Body of pancreas (tissue), 4 donors: Measurements from ENCODE around the gene HCAR1. TPM values are rescaled to one million over a fixed set of nuclear protein-coding genes. Genes with fewer than 3 reads are reported as not detected.

Source experiments
- ATAC-seq: fragments of 150-250 bp; one replicate; pipeline ENCODE4 v1.9.1; 2016
- DNase-seq, 4 donors: peaks; one replicate each; pipeline ENCODE4 v3.0.0-alpha.2; 2019
- H3K27ac ChIP-seq, 4 donors: fragments of 200-600 bp; sonication (generic); 1 replicate in 3 of 4; 2 replicates in 1 of 4; pipeline versions ENCODE4 v1.5.1 to v1.6.1; 2016 to 2019; ENCODE audit warnings: mild to moderate bottlenecking in 1 of 4, mixed read lengths in 1 of 4, moderate library complexity in 1 of 4
- H3K27me3 ChIP-seq, 2 donors: fragments of 200-600 bp; sonication (generic); one replicate each; pipeline ENCODE4 v1.6.0; 2016; ENCODE audit warnings: mild to moderate bottlenecking in 1 of 2
- H3K36me3 ChIP-seq, 2 donors: fragments of 200-600 bp; sonication (generic); replicated peaks in 1 of 2; 2 replicates each; pipeline ENCODE4 v1.5.1; 2016; ENCODE audit warnings: low read depth in 2 of 2; ENCODE audit not compliant: insufficient read depth in 1 of 2
- H3K4me1 ChIP-seq: fragments of 200-600 bp; sonication (generic); one replicate; pipeline ENCODE4 v1.6.0; 2016
- H3K4me3 ChIP-seq, 2 donors: fragments of 200-600 bp; sonication (generic); 1 replicate in 1 of 2; 2 replicates in 1 of 2; pipeline ENCODE4 v1.5.1; 2016 to 2019
- H3K9me3 ChIP-seq, 3 donors: fragments of 200-600 bp; sonication (generic); 1 replicate in 2 of 3; 2 replicates in 1 of 3; pipeline ENCODE4 v1.5.1; 2016
- POLR2A ChIP-seq, 3 donors: fragments of 450-650 bp; IDR thresholded peaks; one replicate each; pipeline ENCODE4 v1.6.1; 2016; ENCODE audit warnings: antibody characterized with exemption in 3 of 3, mild to moderate bottlenecking in 2 of 3
- WGBS, 2 donors: methylation state at CpG; one replicate each; pipeline ENCODE4 v1.1.5; 2017; 5-methylcytosine and 5-hydroxymethylcytosine counted together
- intact Hi-C: fragments of 100-400 bp; cut with DNase I; formaldehyde crosslinking; loops from one replicate; pipeline ENCODE4 v1.15.1; 2023
- total RNA-seq, 2 donors: library from RNA; depleted of rRNA; stranded (reverse); fragments of >200 nt; gene quantifications; one replicate each; pipeline ENCODE4 v1.1.0, GENCODE V29; 2016
- TF ChIP-seq, protein P1 (sequence below), 7 experiments: fragments of 450-650 bp in 4 of 7; fragments of 200-600 bp in 3 of 7; sonication (generic) in 3 of 7; IDR thresholded peaks; one replicate each; pipeline ENCODE4 v1.5.1; 2016 to 2019; ENCODE audit warnings: antibody characterized with exemption in 7 of 7

Gene HCAR1
- total RNA-seq, 2 donors from 2014 or later = 0.26 TPM; not detected in 1

- Histone ChIP-seq H3K27me3 (no peaks in the 10 kb centered on the region), H3K9me3 (no peaks in the 10 kb centered on the region), H3K36me3 (no peaks in the 10 kb centered on the region), H3K4me1 (peaks cover 11% of the 10 kb centered on the region), H3K4me3 (no peak overlapping the region), H3K27ac (no peak overlapping the region)
- WGBS, 2 donors = 61 to 72% methylated on average over 6 of the region's 6 CpGs
- intact Hi-C loops = loop anchor here (10.0 kb wide), 1 partner anchor 115 kb away; no protein-coding TSS in a partner anchor
- DNase-seq = no peak
- TF ChIP-seq POLR2A (IDR thresholded peaks at IDR 0.05) = no peak
- TF ChIP-seq, protein P1, sequence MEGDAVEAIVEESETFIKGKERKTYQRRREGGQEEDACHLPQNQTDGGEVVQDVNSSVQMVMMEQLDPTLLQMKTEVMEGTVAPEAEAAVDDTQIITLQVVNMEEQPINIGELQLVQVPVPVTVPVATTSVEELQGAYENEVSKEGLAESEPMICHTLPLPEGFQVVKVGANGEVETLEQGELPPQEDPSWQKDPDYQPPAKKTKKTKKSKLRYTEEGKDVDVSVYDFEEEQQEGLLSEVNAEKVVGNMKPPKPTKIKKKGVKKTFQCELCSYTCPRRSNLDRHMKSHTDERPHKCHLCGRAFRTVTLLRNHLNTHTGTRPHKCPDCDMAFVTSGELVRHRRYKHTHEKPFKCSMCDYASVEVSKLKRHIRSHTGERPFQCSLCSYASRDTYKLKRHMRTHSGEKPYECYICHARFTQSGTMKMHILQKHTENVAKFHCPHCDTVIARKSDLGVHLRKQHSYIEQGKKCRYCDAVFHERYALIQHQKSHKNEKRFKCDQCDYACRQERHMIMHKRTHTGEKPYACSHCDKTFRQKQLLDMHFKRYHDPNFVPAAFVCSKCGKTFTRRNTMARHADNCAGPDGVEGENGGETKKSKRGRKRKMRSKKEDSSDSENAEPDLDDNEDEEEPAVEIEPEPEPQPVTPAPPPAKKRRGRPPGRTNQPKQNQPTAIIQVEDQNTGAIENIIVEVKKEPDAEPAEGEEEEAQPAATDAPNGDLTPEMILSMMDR (IDR thresholded peaks at IDR 0.05) = no peak
- ATAC-seq = no peak
These were observed 19.1 kb upstream of the HCAR1 start for GRCh38 chr12:122749569-122750332.

GRCh38 chr12:122747224-122748135 is 16.8 kb upstream of the HCAR1 start:
- Histone ChIP-seq H3K9me3 (no peaks in the 10 kb centered on the region), H3K27ac (no peak overlapping the region), H3K4me1 (no peaks in the 10 kb centered on the region), H3K36me3 (no peaks in the 10 kb centered on the region), H3K27me3 (no peaks in the 10 kb centered on the region), H3K4me3 (no peak overlapping the region)
- intact Hi-C loops = loop anchor here (10.0 kb wide), 1 partner anchor 113 kb away; no protein-coding TSS in a partner anchor
- no peak for ATAC-seq
- TF ChIP-seq, protein P1 (IDR thresholded peaks at IDR 0.05) = no peak
- TF ChIP-seq POLR2A (IDR thresholded peaks at IDR 0.05) = no peak
- no peak for DNase-seq
- 67 to 74% methylated on average over 9 of the region's 9 CpGs for WGBS, 2 donors

DNA sequence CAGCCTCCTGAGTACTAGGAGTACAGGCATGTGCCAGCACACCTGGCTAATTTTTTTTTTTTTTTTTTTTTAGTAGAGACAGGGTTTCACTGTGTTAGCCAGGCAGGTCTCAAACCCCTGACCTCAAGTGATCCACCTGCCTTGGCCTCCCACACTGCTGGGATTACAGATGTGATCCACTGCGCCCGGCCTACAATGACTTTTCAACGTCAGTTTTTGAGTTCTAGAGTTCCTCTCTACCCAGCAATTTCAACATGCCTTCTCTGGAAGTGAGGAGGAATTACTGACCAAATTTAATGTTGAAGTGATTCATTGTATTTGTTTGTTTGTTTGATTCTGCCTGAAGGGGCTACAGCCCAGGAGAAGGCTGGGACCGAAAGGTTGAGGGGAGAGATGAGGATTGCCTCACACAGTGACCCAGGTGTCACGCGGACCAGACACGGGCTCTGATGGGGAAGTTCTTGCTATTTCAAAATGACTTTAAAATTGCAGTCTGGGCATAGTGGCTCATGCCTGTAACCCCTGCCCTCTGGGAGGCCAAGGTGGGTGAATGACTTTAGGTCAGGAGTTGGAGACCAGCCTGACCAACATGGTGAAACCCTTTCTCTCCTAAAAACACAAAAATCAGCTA is 13.4 kb upstream of the HCAR1 start:
- ATAC-seq = no peak

DNA sequence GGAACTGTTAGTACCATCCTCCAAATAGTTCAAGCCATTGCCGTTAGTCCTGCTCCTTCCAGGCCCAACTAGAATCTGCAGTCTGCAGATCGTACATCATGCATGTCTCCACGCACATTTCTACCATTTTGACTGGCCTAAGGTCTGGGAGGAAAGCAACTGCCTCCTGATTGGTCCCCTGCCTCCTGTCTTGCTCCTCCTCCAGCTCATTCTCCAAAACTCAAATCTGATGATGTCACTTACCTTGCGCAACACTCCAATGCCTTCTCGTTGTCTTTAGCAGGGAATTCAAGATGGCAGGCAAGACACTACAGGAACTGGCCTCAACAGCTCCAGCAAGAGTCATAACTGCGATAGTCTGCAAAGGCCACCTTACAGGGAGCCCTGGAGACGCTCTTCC is 9.7 kb upstream of the HCAR1 start:
- TF ChIP-seq, protein P1 (IDR thresholded peaks at IDR 0.05) = no peak
- TF ChIP-seq POLR2A (IDR thresholded peaks at IDR 0.05) = no peak
- Histone ChIP-seq H3K27me3 (no peaks in the 10 kb centered on the region), H3K27ac (no peak overlapping the region), H3K4me3 (no peak overlapping the region), H3K4me1 (no peaks in the 10 kb centered on the region), H3K36me3 (no peaks in the 10 kb centered on the region), H3K9me3 (no peaks in the 10 kb centered on the region)
- DNase-seq = no peak
- intact Hi-C loops = loop anchor here (10.0 kb wide), 1 partner anchor 106 kb away; no protein-coding TSS in a partner anchor
- ATAC-seq = no peak
- WGBS, 2 donors = 85 to 94% methylated on average over 7 of the region's 7 CpGs

More for the DNA sequence above, 13.4 kb upstream of the HCAR1 start:
- peak in 1 of 4 donors; percentile 28 for DNase-seq
- 78 to 91% methylated on average over 7 of the region's 7 CpGs for WGBS, 2 donors
- Histone ChIP-seq H3K4me1 (no peaks in the 10 kb centered on the region), H3K27me3 (no peaks in the 10 kb centered on the region), H3K4me3 (no peak overlapping the region), H3K9me3 (no peaks in the 10 kb centered on the region), H3K36me3 (no peaks in the 10 kb centered on the region), H3K27ac (no peak overlapping the region)
- TF ChIP-seq POLR2A (IDR thresholded peaks at IDR 0.05) = no peak
- TF ChIP-seq, protein P1 (IDR thresholded peaks at IDR 0.05) = no peak
- intact Hi-C loops = loop anchor here (10.0 kb wide), 1 partner anchor 109 kb away; no protein-coding TSS in a partner anchor
